HEK293 (cell line): ENCODE results near the gene CCDC61.

Experiments used
- BCL11B ChIP-seq: fragments of 450-650 bp; formaldehyde crosslinking; IDR thresholded peaks from 2 replicates; pipeline ENCODE4 v1.5.1; 2016; ENCODE audit warnings: low read depth, missing biosample characterization, missing genetic modification characterization
- EGR2 ChIP-seq: fragments of 450-650 bp; formaldehyde crosslinking; IDR thresholded peaks from 2 replicates; pipeline ENCODE4 v1.5.1; 2016; ENCODE audit warnings: low read depth, missing biosample characterization, missing genetic modification characterization
- HOXD13 ChIP-seq: sonication (generic); formaldehyde crosslinking; IDR thresholded peaks from 2 replicates; pipeline ENCODE4 v1.8.0; 2022; ENCODE audit warnings: missing genetic modification reagents, borderline replicate concordance
- PRDM1 ChIP-seq: fragments of 450-650 bp; formaldehyde crosslinking; IDR thresholded peaks from 2 replicates; pipeline ENCODE4; 2016; ENCODE audit warnings: missing biosample characterization, missing genetic modification characterization
- ZBTB10 ChIP-seq: fragments of 450-650 bp; formaldehyde crosslinking; IDR thresholded peaks from 2 replicates; pipeline ENCODE4 v1.5.1; 2016; ENCODE audit warnings: missing biosample characterization, missing genetic modification characterization
- ZBTB17 ChIP-seq: fragments of 450-650 bp; formaldehyde crosslinking; IDR thresholded peaks from 2 replicates; pipeline ENCODE4 v1.5.1; 2016; ENCODE audit warnings: missing biosample characterization, missing genetic modification characterization
- ZBTB44 ChIP-seq: fragments of 450-650 bp; IDR thresholded peaks from 2 replicates; pipeline ENCODE4 v1.5.1; 2018; ENCODE audit warnings: missing biosample characterization, mild to moderate bottlenecking, missing genetic modification characterization
- ZNF221 ChIP-seq: fragments of 450-650 bp; formaldehyde crosslinking; IDR thresholded peaks from 2 replicates; pipeline ENCODE4 v1.5.1; 2017; ENCODE audit warnings: missing biosample characterization, missing genetic modification characterization, borderline replicate concordance
- ZNF223 ChIP-seq: fragments of 450-650 bp; formaldehyde crosslinking; IDR thresholded peaks from 2 replicates; pipeline ENCODE4 v1.5.1; 2016; ENCODE audit warnings: missing biosample characterization, missing genetic modification characterization
- ZNF23 ChIP-seq: fragments of 450-650 bp; formaldehyde crosslinking; IDR thresholded peaks from 2 replicates; pipeline ENCODE4 v1.5.1; 2016; ENCODE audit warnings: missing biosample characterization, missing genetic modification characterization, borderline replicate concordance
- ZNF292 ChIP-seq: fragments of 450-650 bp; formaldehyde crosslinking; IDR thresholded peaks from 2 replicates; pipeline ENCODE4 v1.5.1; 2016; ENCODE audit warnings: low read depth, missing biosample characterization, missing genetic modification characterization, borderline replicate concordance
- ZNF302 ChIP-seq: fragments of 450-650 bp; formaldehyde crosslinking; IDR thresholded peaks from 2 replicates; pipeline ENCODE4 v1.5.1; 2016; ENCODE audit warnings: missing biosample characterization, missing genetic modification characterization, low read depth
- ZNF423 ChIP-seq: fragments of 450-650 bp; formaldehyde crosslinking; IDR thresholded peaks from 2 replicates; pipeline ENCODE4 v1.5.1; 2016; ENCODE audit warnings: missing biosample characterization, missing genetic modification characterization
- ZNF473 ChIP-seq: fragments of 450-650 bp; formaldehyde crosslinking; IDR thresholded peaks from 2 replicates; pipeline ENCODE4 v1.5.1; 2017; ENCODE audit warnings: missing biosample characterization, missing genetic modification characterization
- ZNF555 ChIP-seq: fragments of 450-650 bp; formaldehyde crosslinking; conservative IDR thresholded peaks from 2 replicates; pipeline ENCODE4 v1.5.1; 2017; ENCODE audit warnings: missing biosample characterization, mild to moderate bottlenecking, missing genetic modification characterization, inconsistent platforms
- ZNF560 ChIP-seq: fragments of 450-650 bp; formaldehyde crosslinking; IDR thresholded peaks from 2 replicates; pipeline ENCODE4 v1.5.1; 2017; ENCODE audit warnings: missing biosample characterization, missing genetic modification characterization, borderline replicate concordance
- ZNF561 ChIP-seq: fragments of 450-650 bp; IDR thresholded peaks from 2 replicates; pipeline ENCODE4 v1.5.1; 2018; ENCODE audit warnings: missing biosample characterization, missing genetic modification characterization, borderline replicate concordance
- ZNF580 ChIP-seq: fragments of 450-650 bp; formaldehyde crosslinking; IDR thresholded peaks from 2 replicates; pipeline ENCODE4 v1.5.1; 2016; ENCODE audit warnings: missing biosample characterization, missing genetic modification characterization
- ZNF626 ChIP-seq: fragments of 450-650 bp; sonication (Bioruptor Pico); formaldehyde crosslinking; IDR thresholded peaks from 2 replicates; pipeline ENCODE4 v1.5.1; 2018; ENCODE audit warnings: missing biosample characterization, missing genetic modification characterization, inconsistent platforms
- ZNF645 ChIP-seq: fragments of 450-650 bp; formaldehyde crosslinking; IDR thresholded peaks from 2 replicates; pipeline ENCODE4; 2016; ENCODE audit warnings: missing biosample characterization, missing genetic modification characterization
- ZNF664 ChIP-seq: fragments of 450-650 bp; formaldehyde crosslinking; IDR thresholded peaks from 2 replicates; pipeline ENCODE4 v1.5.1; 2016; ENCODE audit warnings: missing biosample characterization, missing genetic modification characterization
- ZNF677 ChIP-seq: fragments of 450-650 bp; IDR thresholded peaks from 2 replicates; pipeline ENCODE4 v1.5.0; 2018; ENCODE audit warnings: missing biosample characterization, mild to moderate bottlenecking, missing genetic modification characterization, moderate library complexity
- ZNF76 ChIP-seq: fragments of 450-650 bp; formaldehyde crosslinking; IDR thresholded peaks from 2 replicates; pipeline ENCODE4; 2016; ENCODE audit warnings: low read depth, missing biosample characterization, missing genetic modification characterization, borderline replicate concordance
- ZSCAN16 ChIP-seq: fragments of 450-650 bp; formaldehyde crosslinking; IDR thresholded peaks from 2 replicates; pipeline ENCODE4 v1.5.1; 2016; ENCODE audit warnings: missing biosample characterization, missing genetic modification characterization
- TF ChIP-seq, protein P1 (sequence below): fragments of 450-650 bp; formaldehyde crosslinking; IDR thresholded peaks from 2 replicates; pipeline ENCODE4 v1.5.1; 2016; ENCODE audit warnings: missing biosample characterization, missing genetic modification characterization
- TF ChIP-seq, protein P2 (sequence below): fragments of 450-650 bp; formaldehyde crosslinking; IDR thresholded peaks from 2 replicates; pipeline ENCODE4 v1.5.1; 2017; ENCODE audit warnings: missing biosample characterization, missing genetic modification characterization
- TF ChIP-seq, protein P3 (sequence below): fragments of 450-650 bp; formaldehyde crosslinking; IDR thresholded peaks from 2 replicates; pipeline ENCODE4 v1.5.1; 2016; ENCODE audit warnings: missing biosample characterization, missing genetic modification characterization

Gene CCDC61

GRCh38 chr19:45994998-45995714 lies at the start of gene CCDC61 (continued):
- TF ChIP-seq, protein P1, sequence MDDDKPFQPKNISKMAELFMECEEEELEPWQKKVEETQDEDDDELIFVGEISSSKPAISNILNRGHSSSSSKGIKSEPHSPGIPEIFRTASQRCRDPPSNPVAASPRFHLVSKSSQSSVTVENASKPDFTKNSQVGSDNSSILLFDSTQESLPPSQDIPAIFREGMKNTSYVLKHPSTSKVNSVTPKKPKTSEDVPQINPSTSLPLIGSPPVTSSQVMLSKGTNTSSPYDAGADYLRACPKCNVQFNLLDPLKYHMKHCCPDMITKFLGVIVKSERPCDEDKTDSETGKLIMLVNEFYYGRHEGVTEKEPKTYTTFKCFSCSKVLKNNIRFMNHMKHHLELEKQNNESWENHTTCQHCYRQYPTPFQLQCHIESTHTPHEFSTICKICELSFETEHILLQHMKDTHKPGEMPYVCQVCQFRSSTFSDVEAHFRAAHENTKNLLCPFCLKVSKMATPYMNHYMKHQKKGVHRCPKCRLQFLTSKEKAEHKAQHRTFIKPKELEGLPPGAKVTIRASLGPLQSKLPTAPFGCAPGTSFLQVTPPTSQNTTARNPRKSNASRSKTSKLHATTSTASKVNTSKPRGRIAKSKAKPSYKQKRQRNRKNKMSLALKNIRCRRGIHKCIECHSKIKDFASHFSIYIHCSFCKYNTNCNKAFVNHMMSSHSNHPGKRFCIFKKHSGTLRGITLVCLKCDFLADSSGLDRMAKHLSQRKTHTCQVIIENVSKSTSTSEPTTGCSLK (tag by site-specific recombination), result no peak
- TF ChIP-seq BCL11B (tag by site-specific recombination) (peak; percentile 47; the same call in 1 of the 2 replicates), ZNF560 (no peak), ZNF23 (no peak), ZNF292 (tag by site-specific recombination) (no peak), EGR2 (peak; percentile 15; the same call in 1 of the 2 replicates), HOXD13 (CRISPR knock-in tag) (no peak), ZBTB10 (tag by site-specific recombination) (no peak; the same call in 1 of the 2 replicates), ZSCAN16 (tag by site-specific recombination) (no peak), ZNF555 (tag by site-specific recombination) (no peak), ZBTB44 (no peak), ZNF561 (tag by site-specific recombination) (no peak), ZNF645 (tag by site-specific recombination) (no peak), ZNF664 (tag by site-specific recombination) (no peak), ZNF302 (tag by site-specific recombination) (no peak), ZNF76 (no peak), ZNF677 (tag by site-specific recombination) (no peak), ZNF221 (tag by site-specific recombination) (no peak), ZNF626 (no peak), ZNF223 (tag by site-specific recombination) (no peak), ZNF423 (tag by site-specific recombination) (no peak), ZBTB17 (tag by site-specific recombination) (peak; percentile 51; the same call in 1 of the 2 replicates), ZNF473 (tag by site-specific recombination) (no peak), ZNF580 (peak; percentile 85), PRDM1 (tag by site-specific recombination) (0 out of 2 replicates have a peak, but pooled peaks have one; percentile 44)
- TF ChIP-seq, protein P2, sequence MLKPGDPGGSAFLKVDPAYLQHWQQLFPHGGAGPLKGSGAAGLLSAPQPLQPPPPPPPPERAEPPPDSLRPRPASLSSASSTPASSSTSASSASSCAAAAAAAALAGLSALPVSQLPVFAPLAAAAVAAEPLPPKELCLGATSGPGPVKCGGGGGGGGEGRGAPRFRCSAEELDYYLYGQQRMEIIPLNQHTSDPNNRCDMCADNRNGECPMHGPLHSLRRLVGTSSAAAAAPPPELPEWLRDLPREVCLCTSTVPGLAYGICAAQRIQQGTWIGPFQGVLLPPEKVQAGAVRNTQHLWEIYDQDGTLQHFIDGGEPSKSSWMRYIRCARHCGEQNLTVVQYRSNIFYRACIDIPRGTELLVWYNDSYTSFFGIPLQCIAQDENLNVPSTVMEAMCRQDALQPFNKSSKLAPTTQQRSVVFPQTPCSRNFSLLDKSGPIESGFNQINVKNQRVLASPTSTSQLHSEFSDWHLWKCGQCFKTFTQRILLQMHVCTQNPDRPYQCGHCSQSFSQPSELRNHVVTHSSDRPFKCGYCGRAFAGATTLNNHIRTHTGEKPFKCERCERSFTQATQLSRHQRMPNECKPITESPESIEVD (tag by site-specific recombination), result no peak
- TF ChIP-seq, protein P3, sequence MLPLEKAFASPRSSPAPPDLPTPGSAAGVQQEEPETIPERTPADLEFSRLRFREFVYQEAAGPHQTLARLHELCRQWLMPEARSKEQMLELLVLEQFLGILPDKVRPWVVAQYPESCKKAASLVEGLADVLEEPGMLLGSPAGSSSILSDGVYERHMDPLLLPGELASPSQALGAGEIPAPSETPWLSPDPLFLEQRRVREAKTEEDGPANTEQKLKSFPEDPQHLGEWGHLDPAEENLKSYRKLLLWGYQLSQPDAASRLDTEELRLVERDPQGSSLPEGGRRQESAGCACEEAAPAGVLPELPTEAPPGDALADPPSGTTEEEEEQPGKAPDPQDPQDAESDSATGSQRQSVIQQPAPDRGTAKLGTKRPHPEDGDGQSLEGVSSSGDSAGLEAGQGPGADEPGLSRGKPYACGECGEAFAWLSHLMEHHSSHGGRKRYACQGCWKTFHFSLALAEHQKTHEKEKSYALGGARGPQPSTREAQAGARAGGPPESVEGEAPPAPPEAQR (tag by site-specific recombination), result no peak
